C1 segment of cervical spinal cord (tissue), 14 donors: ENCODE measurements around the gene AMDHD1.

ENCODE experiments used
- DNase-seq, 14 donors: peaks; one replicate each; lab custom pipeline; 2025; lab: John Stamatoyannopoulos, UW

The AMDHD1 gene, protein sequence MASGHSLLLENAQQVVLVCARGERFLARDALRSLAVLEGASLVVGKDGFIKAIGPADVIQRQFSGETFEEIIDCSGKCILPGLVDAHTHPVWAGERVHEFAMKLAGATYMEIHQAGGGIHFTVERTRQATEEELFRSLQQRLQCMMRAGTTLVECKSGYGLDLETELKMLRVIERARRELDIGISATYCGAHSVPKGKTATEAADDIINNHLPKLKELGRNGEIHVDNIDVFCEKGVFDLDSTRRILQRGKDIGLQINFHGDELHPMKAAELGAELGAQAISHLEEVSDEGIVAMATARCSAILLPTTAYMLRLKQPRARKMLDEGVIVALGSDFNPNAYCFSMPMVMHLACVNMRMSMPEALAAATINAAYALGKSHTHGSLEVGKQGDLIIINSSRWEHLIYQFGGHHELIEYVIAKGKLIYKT

DNA sequence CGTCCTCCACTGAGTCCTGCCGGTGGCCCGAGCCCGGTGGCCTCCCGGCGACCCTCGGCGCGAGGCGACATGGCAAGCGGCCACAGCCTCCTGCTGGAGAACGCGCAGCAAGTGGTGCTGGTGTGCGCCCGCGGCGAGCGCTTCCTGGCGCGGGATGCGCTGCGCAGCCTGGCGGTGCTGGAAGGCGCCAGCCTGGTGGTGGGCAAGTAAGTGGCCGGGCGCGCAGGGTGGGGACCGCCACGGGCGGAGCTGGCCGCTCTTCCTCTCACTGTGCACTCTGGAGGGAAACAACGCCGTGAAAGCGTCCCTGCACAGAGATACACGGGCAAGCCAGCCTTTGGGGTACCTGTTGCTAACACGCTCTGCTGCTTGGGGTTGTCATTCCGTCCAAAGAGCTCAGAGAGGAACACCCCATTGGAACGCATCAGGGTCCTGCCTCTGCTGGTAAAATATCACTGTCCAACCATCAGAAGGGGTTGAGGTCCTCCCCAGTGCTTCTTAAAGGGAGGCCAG is at the start of gene AMDHD1:
TSS of gene AMDHD1 (plus strand) at position 2 of the 513 bp plus-strand sequence. CDS start at position 70, 68 bp downstream.
- DNase-seq = peak in 7 of 14 donors; percentile 42 to 75 (median 66)

DNA sequence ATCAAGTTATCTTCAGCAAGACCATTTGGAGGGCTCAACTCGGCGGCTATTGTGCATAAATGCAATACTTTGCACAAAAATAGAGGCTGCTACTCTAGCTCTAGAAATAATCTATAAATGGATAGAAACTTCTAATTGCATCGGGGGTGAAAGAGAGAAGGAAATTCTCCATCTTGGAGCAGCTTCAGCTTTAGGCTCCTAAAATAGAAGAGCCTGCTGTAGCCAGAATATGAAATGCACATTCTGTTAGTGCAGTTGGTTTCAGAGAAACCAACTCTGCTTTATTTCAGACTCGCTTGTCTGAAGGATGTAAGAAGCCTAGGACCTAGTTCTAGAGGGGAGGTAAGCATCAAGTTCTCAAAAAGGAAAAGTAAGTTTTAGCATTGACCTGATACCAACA is 46.3 kb upstream of the AMDHD1 start:
- DNase-seq = no peak

DNA sequence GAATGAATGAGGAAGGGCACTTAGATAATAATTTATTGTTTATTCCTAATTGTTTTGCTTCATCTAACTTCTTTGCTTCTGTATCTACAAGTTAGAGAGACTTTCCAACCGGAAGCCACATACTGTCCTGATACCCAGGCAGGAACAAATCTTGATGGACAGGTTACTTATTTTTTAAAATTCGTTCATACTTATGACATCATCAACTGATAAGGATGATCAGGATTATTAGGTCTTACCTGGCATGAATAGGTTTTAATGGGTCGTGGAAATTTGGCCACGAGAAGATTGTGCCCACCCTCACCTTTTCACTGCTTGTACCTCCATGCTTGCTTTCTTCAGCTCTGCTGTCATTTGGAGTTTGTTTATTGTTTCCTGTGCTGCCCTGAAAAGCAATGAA is 45.0 kb upstream of the AMDHD1 start:
- no peak for DNase-seq

DNA sequence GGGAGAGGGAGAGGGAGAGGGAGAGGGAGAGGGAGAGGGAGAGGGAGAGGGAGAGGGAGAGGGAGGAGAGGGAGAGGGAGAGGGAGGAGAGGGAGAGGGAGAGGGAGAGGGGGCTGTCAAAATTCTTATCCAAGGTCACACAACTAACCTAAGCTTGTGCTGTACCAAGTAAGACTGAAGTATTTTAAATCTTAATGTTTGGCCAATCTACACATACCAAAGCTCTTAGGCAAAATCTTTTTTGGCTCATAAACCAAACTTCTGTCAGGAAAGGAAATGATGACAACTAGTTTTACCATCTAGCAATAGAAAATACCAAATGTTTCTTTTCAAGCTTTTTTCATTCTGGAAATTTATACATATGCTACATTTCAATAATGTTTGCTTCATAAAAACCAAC is 34.6 kb upstream of the AMDHD1 start:
- DNase-seq = no peak

DNA sequence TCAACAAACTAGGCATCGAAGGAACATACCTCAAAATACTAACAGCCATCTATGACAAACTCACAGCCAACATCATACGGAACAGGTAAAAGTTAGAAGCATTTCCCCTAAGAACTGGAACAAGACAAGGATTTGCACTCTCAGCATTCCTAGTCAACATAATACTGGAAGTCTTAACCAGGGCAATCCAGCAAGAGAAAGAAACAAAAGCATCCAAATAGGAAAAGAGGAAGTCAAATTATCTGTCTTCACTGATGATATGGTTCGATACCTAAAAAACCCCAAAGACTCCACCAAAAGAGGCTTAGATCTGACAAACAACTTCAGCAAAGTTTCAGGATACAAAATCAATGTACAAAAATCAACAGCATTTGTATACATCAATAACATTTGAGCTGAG is 33.3 kb upstream of the AMDHD1 start:
- DNase-seq = no peak

DNA sequence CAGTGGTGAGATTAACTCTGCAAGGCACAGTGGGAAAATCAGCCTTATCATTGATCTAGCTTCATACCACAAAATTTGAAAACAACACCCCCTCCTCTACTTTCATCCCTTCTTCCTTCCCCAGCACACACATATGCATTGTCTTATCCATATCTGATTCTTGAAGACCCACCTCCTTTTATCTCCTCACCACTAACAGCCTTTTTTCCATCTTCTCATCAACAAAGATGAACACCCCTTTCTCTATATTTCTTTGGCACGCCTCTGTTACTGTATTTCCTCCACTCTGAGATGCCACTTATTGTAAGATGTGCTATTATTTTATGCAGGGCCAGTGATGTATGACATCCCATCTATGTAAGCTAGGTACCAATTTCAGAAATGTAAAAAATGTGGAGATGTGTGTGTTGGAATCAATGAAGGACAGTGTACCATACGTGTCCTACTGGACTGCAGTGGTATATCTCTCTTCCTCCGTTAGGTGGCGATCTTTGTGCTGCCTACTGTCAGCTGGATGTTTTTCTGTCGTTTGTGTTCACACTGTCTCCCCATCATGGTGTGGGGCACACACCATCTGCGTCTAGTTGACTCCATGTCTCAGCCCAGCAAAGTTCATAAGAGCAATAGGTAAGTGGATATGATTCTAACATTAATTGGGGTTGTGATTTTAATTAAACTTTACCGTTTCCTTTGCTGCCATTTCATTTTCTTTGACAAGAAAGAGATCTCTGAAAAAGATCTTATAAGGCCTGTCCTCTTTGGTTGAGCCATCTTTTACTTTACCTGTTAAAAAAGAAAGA is 24.7 kb upstream of the AMDHD1 start:
- DNase-seq = peak in 7 of 14 donors; percentile 0 to 19 (median 4)

DNA sequence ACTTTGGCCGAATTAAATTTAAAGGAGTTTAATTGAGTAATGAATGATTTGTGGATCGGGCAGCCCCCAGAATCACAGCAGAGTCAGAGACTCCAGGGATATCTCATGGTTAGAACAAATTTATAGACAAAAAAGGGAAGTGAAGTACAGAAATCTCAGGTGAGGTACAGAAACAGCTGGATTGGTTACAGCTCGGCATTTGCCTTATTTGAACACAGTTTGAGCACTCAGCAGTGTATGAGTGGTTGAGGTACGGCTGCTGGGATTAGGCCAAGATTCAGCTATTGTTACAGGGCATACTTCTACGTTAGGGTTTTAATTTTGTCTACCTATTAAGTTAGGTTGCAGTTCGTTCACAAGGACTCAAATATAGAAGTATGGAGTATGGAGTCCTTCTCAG is 24.0 kb upstream of the AMDHD1 start:
- no peak for DNase-seq

DNA sequence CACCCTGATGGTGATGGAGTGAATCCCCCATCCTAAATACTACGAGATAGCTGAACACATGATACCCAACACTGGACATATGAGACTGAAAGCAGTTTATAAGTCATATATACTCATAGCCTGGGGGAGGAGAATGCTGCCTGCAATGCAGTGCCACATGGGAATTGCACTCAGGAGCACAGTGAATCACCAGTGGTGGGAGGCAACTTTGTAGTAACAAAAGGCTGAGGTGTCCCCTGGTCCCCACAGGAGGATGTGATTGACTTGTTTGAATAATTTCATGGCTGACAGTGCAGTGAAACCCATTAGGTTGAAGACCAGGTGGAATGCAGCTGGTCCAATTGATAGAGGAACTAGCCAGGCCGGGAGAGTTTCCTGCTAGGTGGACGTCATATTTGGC is 20.9 kb upstream of the AMDHD1 start:
- no peak for DNase-seq

DNA sequence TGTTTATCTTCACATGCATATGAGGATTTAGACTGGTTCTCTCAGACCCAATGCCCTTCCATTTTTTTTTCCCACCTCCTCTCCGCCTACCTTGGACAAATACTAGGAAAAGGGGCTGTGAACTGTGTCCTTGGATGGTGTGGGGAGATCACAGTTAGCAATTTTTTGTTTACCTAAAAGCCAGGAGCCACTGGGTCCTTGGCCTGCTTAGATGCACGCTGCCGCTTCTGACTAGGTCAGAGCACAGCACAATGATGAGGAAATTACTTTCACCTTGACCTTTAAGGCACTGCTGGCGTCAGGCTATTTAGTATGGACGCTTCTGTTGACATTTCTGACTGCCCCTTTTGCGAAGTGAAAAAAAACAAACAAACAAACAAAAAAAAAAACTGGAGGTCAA is 2.6 kb upstream of the AMDHD1 start:
- DNase-seq = no peak

DNA sequence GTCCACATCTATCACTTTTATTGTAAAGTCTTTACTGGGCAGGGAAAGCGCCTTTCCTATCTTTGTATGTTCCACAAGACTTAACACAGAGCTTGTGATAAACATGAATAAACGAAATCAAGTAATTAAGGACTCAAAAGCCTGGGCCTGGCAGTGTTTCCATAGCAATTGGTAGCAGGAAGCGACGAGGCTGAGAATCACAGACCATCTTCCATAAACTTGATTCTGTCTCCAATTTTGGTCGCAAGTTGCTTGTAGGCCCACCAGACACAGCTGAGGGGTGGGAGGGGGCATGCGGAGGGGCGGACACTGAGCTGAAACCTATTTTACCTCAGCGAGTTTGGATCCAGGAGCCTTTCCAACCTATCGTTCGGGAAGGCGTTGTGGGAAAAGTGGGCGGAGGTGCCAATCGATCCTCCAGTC is 1.0 kb upstream of the AMDHD1 start:
- DNase-seq = peak in 2 of 14 donors; percentile 27 to 59

DNA sequence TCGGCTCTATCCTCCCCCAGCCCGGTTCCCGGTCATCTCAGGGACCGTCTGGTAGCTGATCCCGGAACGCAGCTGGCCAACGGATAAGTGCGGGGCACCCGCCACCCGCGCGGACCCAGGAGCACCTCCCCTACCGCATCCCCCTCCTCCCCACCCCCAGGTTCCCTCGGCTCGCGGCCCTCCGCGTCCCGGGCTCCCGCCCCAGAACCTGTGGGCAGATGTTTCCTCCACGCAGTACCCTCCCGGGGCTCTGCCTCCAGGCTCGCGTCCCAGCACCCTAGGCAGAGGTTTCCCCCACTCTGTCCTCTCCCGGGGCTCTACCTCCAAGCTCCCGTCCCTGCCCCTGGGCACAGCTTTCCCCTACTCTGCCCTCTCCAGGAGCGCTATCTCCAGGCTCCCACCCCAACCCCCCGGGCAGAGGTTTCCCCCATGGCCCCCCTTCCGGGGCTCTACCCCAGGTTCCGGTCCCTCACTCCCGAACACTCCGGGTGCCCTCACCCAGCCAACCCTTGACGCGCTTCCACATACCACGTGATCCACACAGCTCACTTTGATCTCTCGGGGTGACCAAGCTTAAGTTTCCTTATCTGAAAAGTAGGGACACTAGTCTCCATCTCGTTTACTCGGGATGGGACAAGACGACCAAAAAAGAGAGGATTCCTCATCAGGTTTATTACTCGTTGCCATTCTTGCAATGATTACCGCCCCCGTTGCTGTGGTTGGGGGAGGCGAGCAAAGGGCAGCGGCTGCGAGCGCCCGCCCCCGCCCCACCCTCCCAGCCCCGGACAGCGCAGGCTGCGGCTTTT is 404 bp upstream of the AMDHD1 start, which contains the start of gene CCDC38:
TSS of gene CCDC38 (minus strand) at position 91 of the 806 bp plus-strand sequence. CDS start 6,105 bp downstream, outside the sequence.
- DNase-seq = peak in 13 of 14 donors; percentile 6 to 79 (median 57)

DNA sequence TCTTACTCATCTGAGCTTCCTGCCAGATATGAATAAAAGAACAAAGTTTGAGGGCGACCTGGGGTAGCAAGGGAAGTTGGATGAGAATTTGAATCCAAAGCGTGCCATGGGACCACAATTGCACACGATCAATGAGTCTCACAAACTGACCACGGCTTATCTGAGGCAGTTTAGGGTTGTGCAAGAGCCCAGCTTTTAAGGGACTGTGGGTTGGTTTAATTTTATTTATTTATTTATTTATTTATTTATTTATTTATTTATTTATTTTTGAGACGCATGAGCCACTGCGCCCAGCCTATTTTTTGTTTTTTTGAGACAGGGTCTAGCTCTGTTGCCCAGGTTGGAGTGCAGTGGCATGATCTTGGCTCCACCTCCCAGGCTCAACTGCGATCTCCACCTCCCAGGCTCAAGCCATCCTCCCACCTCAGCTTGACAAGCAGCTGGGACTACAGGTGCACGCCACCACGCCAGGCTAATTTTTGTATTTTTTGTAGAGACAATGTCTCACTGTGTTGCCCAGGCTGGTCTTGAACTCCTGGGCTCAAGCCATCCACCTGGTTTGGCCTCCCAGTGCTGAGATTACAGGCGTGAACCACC is 1.1 kb downstream of the AMDHD1 start:
- DNase-seq = no peak

DNA sequence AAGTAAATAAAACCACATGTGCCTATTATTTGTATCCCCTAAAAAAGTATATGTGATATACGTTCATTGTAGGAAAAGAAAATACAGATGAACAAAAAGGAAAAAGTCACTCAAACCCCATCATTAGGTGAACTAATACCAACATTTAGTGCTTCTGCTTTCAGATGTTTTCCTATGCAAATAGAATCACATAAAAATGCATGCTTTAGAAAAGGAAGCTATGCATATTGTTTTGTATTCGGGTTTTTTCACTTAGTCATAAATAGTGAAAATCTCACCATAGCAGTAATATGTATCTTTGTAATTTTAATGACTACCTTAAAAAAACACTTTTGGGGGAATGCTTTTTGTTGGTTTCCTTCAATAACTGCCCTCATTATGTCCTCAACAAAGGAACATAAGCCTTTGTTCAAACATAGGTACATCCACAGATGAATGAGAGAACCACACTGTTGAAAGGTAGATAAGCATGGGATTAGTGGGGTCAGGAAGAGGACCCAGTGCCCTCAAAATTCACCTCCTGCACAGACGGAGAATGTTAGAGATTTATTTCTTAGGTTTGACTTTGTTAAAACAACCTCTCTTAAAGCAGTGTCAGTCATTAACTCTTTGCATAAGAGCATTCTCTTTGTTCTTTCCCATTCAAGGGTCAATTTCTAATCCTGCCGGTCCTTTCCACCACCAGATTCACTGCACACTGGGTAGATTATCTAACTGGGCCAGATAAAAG is 6.5 kb downstream of the AMDHD1 start:
- DNase-seq = no peak

DNA sequence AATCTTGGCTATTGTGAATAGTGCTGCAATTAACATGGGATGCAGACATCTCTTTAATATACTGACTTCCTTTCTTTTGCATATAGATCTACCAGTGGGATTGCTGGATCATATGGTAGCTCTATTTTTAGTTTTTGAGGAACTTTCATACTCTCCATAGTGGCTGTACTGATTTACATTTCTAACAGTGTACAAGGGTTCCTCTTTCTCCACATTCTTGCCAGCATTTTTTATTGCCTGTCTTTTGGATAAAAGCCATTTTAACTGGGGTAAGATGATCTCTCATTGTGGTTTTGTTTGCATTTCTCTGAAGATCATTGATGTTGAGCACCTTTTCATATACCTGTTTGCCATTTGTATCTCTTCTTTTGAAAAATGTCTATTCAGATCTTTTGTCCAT is 8.4 kb downstream of the AMDHD1 start:
- no peak for DNase-seq

DNA sequence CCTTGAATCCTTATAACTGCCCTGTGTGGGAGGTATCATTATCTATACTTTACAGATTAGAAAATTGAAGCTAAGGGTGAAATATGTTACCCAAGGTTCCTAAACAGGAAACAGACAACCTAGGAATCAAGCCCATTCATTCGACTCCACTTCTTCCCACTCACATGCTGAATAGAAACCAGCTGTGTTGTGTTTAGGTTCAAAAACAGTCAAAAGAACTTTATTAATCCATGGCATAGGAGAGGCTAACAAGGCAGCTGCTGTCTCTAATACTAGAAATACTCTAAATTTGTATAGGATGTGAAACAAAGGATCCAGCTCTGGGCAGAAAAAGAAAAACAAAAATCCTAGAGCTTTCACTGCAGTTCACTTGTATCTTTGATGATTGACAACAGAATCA is 9.9 kb downstream of the AMDHD1 start:
- DNase-seq = no peak

DNA sequence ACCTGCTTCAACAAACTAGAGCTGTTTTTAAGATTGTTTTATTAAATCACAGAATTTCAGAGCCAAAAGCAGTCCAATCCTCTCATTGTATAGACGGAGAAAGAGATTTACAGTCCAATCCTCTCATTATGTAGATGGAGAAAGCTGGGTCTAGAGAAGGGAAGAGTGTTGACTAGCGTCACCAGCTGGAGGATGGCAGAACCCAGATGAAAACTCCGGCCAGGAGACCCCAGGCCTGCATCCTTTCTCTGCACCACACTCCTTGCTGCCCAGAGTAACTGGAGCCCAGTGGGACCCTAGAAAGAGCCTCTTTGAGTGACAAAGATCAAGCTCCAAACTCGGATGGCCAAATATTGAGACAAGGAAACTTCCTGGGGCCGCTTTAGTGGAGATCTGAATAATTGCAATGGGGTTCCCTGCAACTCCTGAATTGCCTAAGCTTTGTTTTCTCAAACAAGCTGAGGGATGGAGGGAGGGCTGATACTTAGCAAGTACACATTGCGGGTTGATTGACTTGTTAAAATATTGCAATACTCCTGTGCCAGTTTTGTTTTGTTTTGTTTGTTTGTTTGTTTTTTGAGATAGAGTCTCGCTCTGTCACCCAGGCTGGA is 12.5 kb downstream of the AMDHD1 start:
- no peak for DNase-seq

DNA sequence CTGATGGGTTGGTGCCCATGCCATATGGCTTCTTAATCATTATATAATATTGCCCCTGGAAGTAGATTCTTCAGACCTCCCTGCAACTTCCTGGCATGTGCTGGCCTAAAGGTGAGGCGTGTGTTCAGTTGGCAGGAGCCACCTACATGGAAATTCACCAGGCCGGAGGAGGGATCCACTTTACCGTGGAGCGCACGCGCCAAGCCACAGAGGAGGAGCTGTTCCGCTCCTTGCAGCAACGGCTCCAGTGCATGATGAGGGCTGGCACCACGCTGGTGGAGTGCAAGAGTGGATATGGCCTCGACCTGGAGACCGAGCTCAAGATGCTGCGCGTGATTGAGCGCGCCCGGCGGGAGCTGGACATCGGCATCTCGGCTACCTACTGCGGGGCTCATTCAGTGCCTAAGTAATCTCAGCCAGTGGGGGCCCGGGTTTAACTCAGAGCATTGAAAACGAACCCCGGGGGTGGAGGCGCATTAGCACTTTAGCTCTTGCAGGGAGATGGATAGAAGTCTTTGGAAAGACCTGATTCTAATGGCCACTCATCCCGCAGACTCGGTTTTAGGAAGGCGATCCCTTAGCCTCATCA is 13.5 kb downstream of the AMDHD1 start:
- peak in 1 of 14 donors; percentile 72 for DNase-seq

DNA sequence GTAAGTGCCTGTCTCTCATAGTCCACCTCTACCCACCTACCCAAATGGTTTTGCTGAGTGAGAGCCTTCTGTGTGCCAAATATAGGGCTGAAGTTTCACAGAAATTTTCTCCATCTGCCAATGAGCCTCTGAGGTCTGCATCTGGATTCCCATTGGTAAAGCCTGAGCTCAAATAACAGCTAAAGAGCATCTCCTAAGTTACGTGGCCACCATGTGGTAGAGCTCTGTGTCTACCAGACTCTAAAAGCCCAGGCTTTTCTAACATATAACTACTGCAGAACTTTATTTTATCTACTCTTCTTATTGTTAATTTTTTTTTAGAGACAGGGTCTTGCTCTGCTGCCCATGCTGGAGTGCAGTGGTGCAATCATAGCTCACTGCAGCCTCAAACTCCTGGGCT is 16.0 kb downstream of the AMDHD1 start:
- no peak for DNase-seq

DNA sequence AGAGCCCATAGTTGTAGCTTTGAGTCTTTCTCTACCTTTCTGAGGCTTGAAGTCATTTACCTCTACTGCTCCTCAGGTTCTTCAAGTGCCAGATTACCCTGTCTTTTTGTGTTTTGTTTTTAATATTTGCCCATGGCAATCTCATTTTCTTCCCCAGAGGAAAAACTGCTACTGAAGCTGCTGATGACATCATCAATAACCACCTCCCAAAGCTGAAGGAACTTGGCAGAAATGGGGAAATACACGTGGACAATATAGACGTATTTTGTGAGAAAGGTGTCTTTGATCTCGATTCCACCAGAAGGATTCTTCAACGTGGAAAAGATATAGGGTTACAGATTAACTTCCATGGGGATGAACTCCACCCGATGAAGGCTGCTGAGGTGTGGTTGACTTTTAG is 17.1 kb downstream of the AMDHD1 start:
- DNase-seq = no peak

DNA sequence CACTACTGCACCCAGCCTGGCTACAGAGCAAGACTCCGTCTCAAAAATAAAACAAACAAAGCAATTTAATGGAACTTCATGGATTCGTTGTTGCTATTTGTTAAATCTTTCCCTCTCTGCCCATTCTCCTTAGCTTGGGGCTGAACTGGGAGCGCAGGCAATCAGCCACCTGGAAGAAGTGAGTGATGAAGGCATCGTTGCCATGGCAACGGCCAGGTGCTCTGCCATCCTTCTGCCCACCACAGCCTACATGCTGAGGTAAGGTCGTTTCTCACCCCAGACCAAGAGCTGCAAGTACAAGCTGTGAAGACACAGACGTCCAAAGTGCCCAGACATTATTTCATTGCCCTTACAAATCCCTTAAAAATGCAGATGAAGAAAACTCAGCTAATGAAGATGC is 19.1 kb downstream of the AMDHD1 start:
- no peak for DNase-seq
